HCT116 (cell line): ENCODE results near the gene HDAC11. TPM values are rescaled to one million over a fixed set of nuclear protein-coding genes. Genes with fewer than 3 reads are reported as not detected.

ENCODE experiments used
- ATAC-seq: fragments of 200-7000 bp; cut with Tn5 transposase; 2 replicates; pipeline ENCODE4 v1.9.1; 2020; ENCODE audit warnings: mild to moderate bottlenecking, moderate library complexity
- BruUV-seq: library from RNA; stranded (reverse); fragments of 400-500 nt; replicated peaks from 2 replicates; lab custom pipeline; 2021; lab: Mats Ljungman, UMichigan
- CTCF ChIA-PET: fragments of 300-600 bp; sonication (Branson Sonifier 250); formaldehyde crosslinking; loops from one replicate; lab custom pipeline; 2021; ENCODE audit warnings: antibody characterized with exemption; lab: Charles Lee
- POLR2A ChIA-PET: fragments of 300-600, 350-600 bp; sonication (Branson Sonifier 250); formaldehyde crosslinking; loops from one replicate; lab custom pipeline; 2021; ENCODE audit warnings: antibody characterized with exemption; lab: Charles Lee
- RAD21 ChIA-PET, 2 experiments: fragments of 300-600 bp; sonication (Branson Sonifier 250); formaldehyde crosslinking; loops; one replicate each; lab custom pipeline; 2023; ENCODE audit warnings: low total read pairs in 2 of 2; ENCODE audit not compliant: uncharacterized antibody in 2 of 2, unreplicated experiment in 2 of 2, low non-redundant PET in 1 of 2; lab: Charles Lee
- DNase-seq: peaks from one replicate; pipeline ENCODE4 v3.0.0-alpha.2; 2010; ENCODE audit warnings: low read depth, low spot score
- H2AFZ ChIP-seq: fragments of 200-600 bp; shearing (Covaris generic), sonication (generic); 2 replicates; pipeline ENCODE4 v1.6.1; 2017; ENCODE audit warnings: low read depth, mixed run types, mixed read lengths, antibody characterized with exemption, low read length; ENCODE audit not compliant: poor library complexity, severe bottlenecking
- H3K27ac ChIP-seq: 2 replicates; pipeline ENCODE4 v1.5.1; 2012; ENCODE audit warnings: low read depth, low read length
- H3K27me3 ChIP-seq: fragments of 200-600 bp; sonication (generic); 2 replicates; pipeline ENCODE4 v1.6.1; 2016; ENCODE audit warnings: mixed run types, low read length, mixed read lengths; ENCODE audit not compliant: insufficient read depth
- H3K36me3 ChIP-seq, 2 experiments: fragments of 200-500 bp in 1 of 2; fragments of 200-600 bp in 1 of 2; sonication (Bioruptor generic) in 1 of 2; sonication (generic) in 1 of 2; 2 replicates each; pipeline versions ENCODE4 v1.5.1 to v1.6.1; 2014 to 2016; ENCODE audit warnings: low read length in 2 of 2, inconsistent platforms in 1 of 2, mixed read lengths in 1 of 2, mixed run types in 1 of 2; ENCODE audit not compliant: insufficient read depth in 2 of 2, control insufficient read depth in 1 of 2
- H3K4me1 ChIP-seq, 2 experiments: fragments of 200-600 bp in 1 of 2; sonication (generic) in 1 of 2; 2 replicates each; pipeline versions ENCODE4 v1.5.1 to v1.6.1; 2012 to 2017; ENCODE audit warnings: low read length in 2 of 2, inconsistent platforms in 1 of 2, mild to moderate bottlenecking in 1 of 2, mixed read lengths in 1 of 2, mixed run types in 1 of 2, moderate library complexity in 1 of 2; ENCODE audit not compliant: insufficient read depth in 2 of 2, control insufficient read depth in 1 of 2
- H3K4me2 ChIP-seq: fragments of 200-600 bp; sonication (generic); 2 replicates; pipeline ENCODE4 v1.6.1; 2017; ENCODE audit warnings: mixed run types, low read length, mixed read lengths
- H3K4me3 ChIP-seq, 2 experiments: fragments of 200-600 bp in 1 of 2; sonication (generic) in 1 of 2; replicated peaks in 1 of 2; 2 replicates each; pipeline ENCODE4 v1.5.1; 2011 to 2016; ENCODE audit warnings: low read length in 2 of 2, control low read depth in 1 of 2, low read depth in 1 of 2, mild to moderate bottlenecking in 1 of 2, mixed read lengths in 1 of 2, mixed run types in 1 of 2
- H3K79me2 ChIP-seq: fragments of 200-600 bp; sonication (generic); 2 replicates; pipeline ENCODE4 v1.6.1; 2017; ENCODE audit warnings: mild to moderate bottlenecking, mixed run types, low read length, moderate library complexity, mixed read lengths; ENCODE audit not compliant: insufficient read depth
- H3K9ac ChIP-seq: fragments of 200-600 bp; sonication (generic); 2 replicates; pipeline ENCODE4 v1.6.1; 2016; ENCODE audit warnings: low read length, mixed read lengths
- H3K9me2 ChIP-seq: fragments of 200-600 bp; sonication (generic), shearing (Covaris generic); 2 replicates; pipeline ENCODE4 v1.6.1; 2017; ENCODE audit warnings: mixed run types, mild to moderate bottlenecking, moderate library complexity; ENCODE audit not compliant: insufficient read depth
- H3K9me3 ChIP-seq, 2 experiments: fragments of 200-500 bp in 1 of 2; fragments of 200-600 bp in 1 of 2; sonication (Bioruptor generic) in 1 of 2; sonication (generic) in 1 of 2; 2 replicates each; pipeline ENCODE4 v1.6.1; 2014 to 2017; ENCODE audit warnings: low read length in 2 of 2, mixed read lengths in 2 of 2, inconsistent platforms in 1 of 2, low read depth in 1 of 2, mild to moderate bottlenecking in 1 of 2, mixed run types in 1 of 2, moderate library complexity in 1 of 2; ENCODE audit not compliant: control insufficient read depth in 1 of 2, insufficient read depth in 1 of 2
- H4K20me1 ChIP-seq: fragments of 200-600 bp; sonication (generic), shearing (Covaris generic); 2 replicates; pipeline ENCODE4 v1.6.1; 2017; ENCODE audit warnings: mixed run types, mild to moderate bottlenecking, moderate library complexity; ENCODE audit not compliant: insufficient read depth
- CBX3 ChIP-seq: IDR thresholded peaks from 2 replicates; pipeline ENCODE4 v1.6.1; 2012; ENCODE audit warnings: low read depth
- CEBPB ChIP-seq: IDR thresholded peaks from 2 replicates; pipeline ENCODE4 v1.6.1; 2012; ENCODE audit warnings: low read depth
- EGR1 ChIP-seq: IDR thresholded peaks from 2 replicates; pipeline ENCODE4 v1.6.1; 2012; ENCODE audit warnings: low read depth
- ELF1 ChIP-seq: IDR thresholded peaks from 2 replicates; pipeline ENCODE4 v1.6.1; 2012; ENCODE audit warnings: low read depth, borderline replicate concordance
- EZH2 ChIP-seq: fragments of 200-600 bp; sonication (generic); IDR thresholded peaks from 2 replicates; pipeline ENCODE4 v1.6.1; 2017; ENCODE audit warnings: antibody characterized with exemption, mixed run types
- EZH2phosphoT487 ChIP-seq: fragments of 200-600 bp; IDR thresholded peaks from 2 replicates; pipeline ENCODE4 v1.6.1; 2018; ENCODE audit warnings: antibody characterized with exemption, borderline replicate concordance
- JUND ChIP-seq: IDR thresholded peaks from 2 replicates; pipeline ENCODE4 v1.6.1; 2012
- MAX ChIP-seq: IDR thresholded peaks from 2 replicates; pipeline ENCODE4 v1.6.1; 2012
- SP1 ChIP-seq: IDR thresholded peaks from 2 replicates; pipeline ENCODE4 v1.6.1; 2012; ENCODE audit warnings: low read depth
- SRF ChIP-seq: IDR thresholded peaks from 2 replicates; pipeline ENCODE4 v1.6.1; 2012; ENCODE audit warnings: low read depth
- YY1 ChIP-seq: IDR thresholded peaks from 2 replicates; pipeline ENCODE4 v1.6.1; 2011; ENCODE audit warnings: low read length, low read depth, moderate library complexity, mild to moderate bottlenecking; ENCODE audit not compliant: insufficient replicate concordance; ENCODE audit errors: extremely low read depth
- ZFX ChIP-seq: fragments of 450-650 bp; IDR thresholded peaks from 2 replicates; pipeline ENCODE4 v1.6.1; 2017
- intact Hi-C: fragments of 100-400 bp; cut with micrococcal nuclease; formaldehyde crosslinking; loops from 2 replicates; pipeline ENCODE4 v1.10.0; 2022
- total RNA-seq: library from RNA; stranded (reverse); gene quantifications from one replicate; pipeline ENCODE4 v1.2.1, GENCODE V29; 2021; ENCODE audit not compliant: unreplicated experiment
- TF ChIP-seq, protein P1 (sequence below), 3 experiments: fragments of 200-600 bp in 1 of 3; sonication (generic) in 1 of 3; IDR thresholded peaks in 2 of 3; conservative IDR thresholded peaks in 1 of 3; 2 replicates each; pipeline ENCODE4 v1.5.1; 2012 to 2017; ENCODE audit warnings: low read depth in 2 of 3, low read length in 2 of 3, antibody characterized with exemption in 1 of 3, borderline replicate concordance in 1 of 3, control low read depth in 1 of 3, mild to moderate bottlenecking in 1 of 3, mixed read lengths in 1 of 3, mixed run types in 1 of 3, moderate library complexity in 1 of 3; ENCODE audit not compliant: insufficient read depth in 1 of 3

Gene HDAC11
- total RNA-seq, 1 experiment from 2014 or later, result 16.1 TPM

DNA sequence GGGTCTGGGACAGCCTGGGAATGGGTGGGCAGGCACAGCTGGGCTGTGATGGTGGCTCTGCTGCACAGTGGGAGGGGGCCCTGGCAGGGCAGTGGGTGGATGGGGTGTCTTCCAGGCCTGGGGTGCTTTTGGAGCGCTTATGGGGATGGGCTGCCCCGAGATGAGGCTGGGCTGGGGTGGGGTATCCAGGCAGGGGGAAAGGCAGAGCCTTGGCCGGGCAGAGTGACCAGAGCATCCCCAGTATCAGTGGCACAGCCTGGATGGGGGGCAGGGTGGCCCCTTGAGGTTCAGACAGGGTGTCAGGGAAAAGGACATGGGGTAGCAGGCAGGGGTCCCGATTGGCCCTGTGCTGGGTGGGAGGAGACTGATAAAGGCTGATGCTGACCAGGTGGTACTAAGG is 26.6 kb downstream of the HDAC11 start:
- RAD21 ChIA-PET, result interaction anchor here in 1 of 2 experiments (0.8 kb wide), 1 partner anchor 141 kb away, joined by 3 read pairs; no protein-coding TSS in a partner anchor
- no peak for ATAC-seq
- Histone ChIP-seq H3K27me3 (no peaks in the 10 kb centered on the region), H3K9me3 (no peaks in the 10 kb centered on the region), H3K4me1 (peaks cover 6% of the 10 kb centered on the region in 2 experiments; a peak in 2 of 4 replicates), H4K20me1 (no peaks in the 10 kb centered on the region), H3K79me2 (no peaks in the 10 kb centered on the region), H3K4me3 (no peak overlapping the region), H3K9ac (no peak overlapping the region), H3K36me3 (no peaks in the 10 kb centered on the region), H2AFZ (no peak overlapping the region), H3K27ac (no peak overlapping the region), H3K4me2 (no peak overlapping the region), H3K9me2 (no peaks in the 10 kb centered on the region)
- no peak for DNase-seq
- CTCF ChIA-PET, result interaction anchor here (1.3 kb wide), 1 partner anchor 141 kb away, joined by 4 read pairs; no protein-coding TSS in a partner anchor
- intact Hi-C loops, result no loop called here
- POLR2A ChIA-PET, result no interaction called here
- TF ChIP-seq CBX3, result no peak
- no peak for TF ChIP-seq CEBPB
- TF ChIP-seq YY1, result no peak
- TF ChIP-seq ELF1, result no peak
- TF ChIP-seq EZH2phosphoT487, result no peak
- no peak for TF ChIP-seq EZH2
- BruUV-seq, result no TSS peak

- Histone ChIP-seq H3K36me3 (no peaks in the 10 kb centered on the region), H3K27ac (no peak overlapping the region), H3K4me2 (no peak overlapping the region), H3K27me3 (no peaks in the 10 kb centered on the region), H2AFZ (no peak overlapping the region), H3K9me2 (no peaks in the 10 kb centered on the region), H4K20me1 (no peaks in the 10 kb centered on the region), H3K79me2 (no peaks in the 10 kb centered on the region), H3K4me3 (no peak overlapping the region), H3K4me1 (peaks cover 6% of the 10 kb centered on the region in 2 experiments; a peak in 2 of 4 replicates), H3K9me3 (no peaks in the 10 kb centered on the region), H3K9ac (no peak overlapping the region)
- ChIA-PET RAD21 (interaction anchor here in 1 of 2 experiments (0.8 kb wide), 1 partner anchor 141 kb away, joined by 3 read pairs; no protein-coding TSS in a partner anchor), POLR2A (no interaction called here), CTCF (interaction anchor here (1.3 kb wide), 1 partner anchor 141 kb away, joined by 4 read pairs; no protein-coding TSS in a partner anchor)
- intact Hi-C loops, result no loop called here
- no TSS peak for BruUV-seq
- TF ChIP-seq SP1 (no peak), EGR1 (no peak), ELF1 (no peak), JUND (no peak), SRF (no peak), ZFX (no peak), MAX (no peak)
- TF ChIP-seq, protein P1, sequence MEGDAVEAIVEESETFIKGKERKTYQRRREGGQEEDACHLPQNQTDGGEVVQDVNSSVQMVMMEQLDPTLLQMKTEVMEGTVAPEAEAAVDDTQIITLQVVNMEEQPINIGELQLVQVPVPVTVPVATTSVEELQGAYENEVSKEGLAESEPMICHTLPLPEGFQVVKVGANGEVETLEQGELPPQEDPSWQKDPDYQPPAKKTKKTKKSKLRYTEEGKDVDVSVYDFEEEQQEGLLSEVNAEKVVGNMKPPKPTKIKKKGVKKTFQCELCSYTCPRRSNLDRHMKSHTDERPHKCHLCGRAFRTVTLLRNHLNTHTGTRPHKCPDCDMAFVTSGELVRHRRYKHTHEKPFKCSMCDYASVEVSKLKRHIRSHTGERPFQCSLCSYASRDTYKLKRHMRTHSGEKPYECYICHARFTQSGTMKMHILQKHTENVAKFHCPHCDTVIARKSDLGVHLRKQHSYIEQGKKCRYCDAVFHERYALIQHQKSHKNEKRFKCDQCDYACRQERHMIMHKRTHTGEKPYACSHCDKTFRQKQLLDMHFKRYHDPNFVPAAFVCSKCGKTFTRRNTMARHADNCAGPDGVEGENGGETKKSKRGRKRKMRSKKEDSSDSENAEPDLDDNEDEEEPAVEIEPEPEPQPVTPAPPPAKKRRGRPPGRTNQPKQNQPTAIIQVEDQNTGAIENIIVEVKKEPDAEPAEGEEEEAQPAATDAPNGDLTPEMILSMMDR (IDR thresholded peaks at IDR 0.05 in 2 of 3, conservative IDR thresholded peaks at IDR 0.05 in 1 of 3; ENCODE audit: borderline replicate concordance in 1 of 3, insufficient read depth in 1 of 3, low read depth in 2 of 3, low read length in 2 of 3), result no peak
- DNase-seq (no peak), ATAC-seq (no peak)
Measured at GRCh38 chr3:13507247-13507569, 27.1 kb downstream of the HDAC11 start.
